Tibial nerve (tissue), 4 donors: ENCODE data around the gene STARD8. TPM values are rescaled to one million over a fixed set of nuclear protein-coding genes. Genes with fewer than 3 reads are reported as not detected.

ENCODE experiments used
- DNase-seq, 2 donors: peaks; one replicate each; pipeline ENCODE4 v3.0.0-alpha.2; 2019; ENCODE audit warnings: low spot score in 2 of 2
- H3K27ac ChIP-seq, 4 donors: fragments of 200-600 bp; sonication (generic) in 3 of 4; one replicate each; pipeline ENCODE4 v1.5.1; 2017 to 2019; ENCODE audit warnings: mild to moderate bottlenecking in 1 of 4
- H3K27me3 ChIP-seq, 2 donors: fragments of 200-600 bp; sonication (generic) in 1 of 2; one replicate each; pipeline versions ENCODE4 v1.5.1 to v1.6.0; 2017 to 2019
- H3K36me3 ChIP-seq, 3 donors: fragments of 200-600 bp; sonication (generic); one replicate each; pipeline ENCODE4 v1.5.1; 2018 to 2019
- H3K4me1 ChIP-seq, 4 donors: fragments of 200-600 bp; sonication (generic) in 3 of 4; one replicate each; pipeline ENCODE4 v1.5.1; 2017 to 2019
- H3K4me3 ChIP-seq, 4 donors: fragments of 200-600 bp; sonication (generic) in 3 of 4; one replicate each; pipeline ENCODE4 v1.5.1; 2017 to 2019; ENCODE audit warnings: mild to moderate bottlenecking in 1 of 4, moderate library complexity in 1 of 4
- H3K9me3 ChIP-seq, 4 donors: fragments of 200-600 bp; sonication (generic) in 3 of 4; one replicate each; pipeline ENCODE4 v1.5.1; 2017 to 2019
- CTCF ChIP-seq, 5 experiments: fragments of 200-600 bp in 3 of 5; fragments of 450-650 bp in 2 of 5; sonication (generic) in 3 of 5; IDR thresholded peaks; one replicate each; pipeline ENCODE4 v1.5.1; 2016 to 2019; ENCODE audit warnings: antibody characterized with exemption in 5 of 5, mild to moderate bottlenecking in 3 of 5, moderate library complexity in 2 of 5
- EP300 ChIP-seq, 2 donors: sonication (generic); formaldehyde crosslinking; IDR thresholded peaks; one replicate each; pipeline ENCODE4 v1.6.1; 2017; ENCODE audit warnings: antibody characterized with exemption in 2 of 2, mild to moderate bottlenecking in 1 of 2
- POLR2A ChIP-seq, 2 donors: fragments of 450-650 bp; IDR thresholded peaks; one replicate each; pipeline ENCODE4 v1.6.1; 2017; ENCODE audit warnings: antibody characterized with exemption in 2 of 2, mild to moderate bottlenecking in 2 of 2, moderate library complexity in 2 of 2
- WGBS, 2 donors: methylation state at CpG; one replicate each; pipeline ENCODE4 v1.1.5; 2018; 5-methylcytosine and 5-hydroxymethylcytosine counted together
- small RNA-seq: library from RNA; depleted of rRNA; stranded (forward); fragments of <200 nt; gene quantifications from one replicate; pipeline ENCODE3, GENCODE V24; 2016
- total RNA-seq, 4 donors: library from RNA; depleted of rRNA; stranded (reverse); fragments of >200 nt; gene quantifications; one replicate each; pipeline ENCODE4 v1.1.0, GENCODE V29; 2016

Gene STARD8
- total RNA-seq, 4 donors from 2014 or later = 20.7 to 30.8 (median 22.0) TPM

- peak overlapping the region in 2 of 4 donors; percentile 39 to 62 for H3K27ac ChIP-seq
- no peak for TF ChIP-seq EP300 (IDR thresholded peaks at IDR 0.05)
- no peak for TF ChIP-seq POLR2A (IDR thresholded peaks at IDR 0.05)
- no peak for TF ChIP-seq CTCF (IDR thresholded peaks at IDR 0.05)
- no peak overlapping the region for H3K4me3 ChIP-seq
- peaks cover 0 to 18% (median 0%) of the 10 kb centered on the region in 4 donors for H3K4me1 ChIP-seq
- WGBS, 2 donors = 72 to 84% methylated on average over 2 of the region's 2 CpGs
- no peaks in the 10 kb centered on the region for H3K9me3 ChIP-seq
- DNase-seq = no peak
- H3K36me3 ChIP-seq = no peaks in the 10 kb centered on the region
- peaks cover 0 to 3% of the 10 kb centered on the region in 2 donors for H3K27me3 ChIP-seq
These were observed 113.6 kb downstream of the STARD8 start for GRCh38 chrX:68761086-68761485.

- no peak for TF ChIP-seq CTCF (IDR thresholded peaks at IDR 0.05)
- no peak for TF ChIP-seq POLR2A (IDR thresholded peaks at IDR 0.05)
- peak in 1 of 2 donors; percentile 24 for TF ChIP-seq EP300 (IDR thresholded peaks at IDR 0.05)
- H3K4me3 ChIP-seq = no peak overlapping the region
- H3K4me1 ChIP-seq = peaks cover 0 to 9% (median 0%) of the 10 kb centered on the region in 4 donors
- no peaks in the 10 kb centered on the region for H3K9me3 ChIP-seq
- peak; percentile 15 to 22 for DNase-seq
- no peaks in the 10 kb centered on the region for H3K36me3 ChIP-seq
- peak overlapping the region in 1 of 4 donors; percentile 75 for H3K27ac ChIP-seq
- H3K27me3 ChIP-seq = peaks cover 0 to 3% of the 10 kb centered on the region in 2 donors
These were observed 115.3 kb downstream of the STARD8 start for GRCh38 chrX:68762766-68763165.

- Histone ChIP-seq H3K27ac (peak overlapping the region in 3 of 4 donors; percentile 26 to 75 (median 53)), H3K4me3 (no peak overlapping the region), H3K36me3 (no peaks in the 10 kb centered on the region), H3K9me3 (no peaks in the 10 kb centered on the region), H3K4me1 (peaks cover 0 to 9% (median 0%) of the 10 kb centered on the region in 4 donors), H3K27me3 (peaks cover 0 to 3% of the 10 kb centered on the region in 2 donors)
- TF ChIP-seq CTCF (IDR thresholded peaks at IDR 0.05) = no peak
- WGBS, 2 donors = 78 to 83% methylated on average over 4 of the region's 4 CpGs
- DNase-seq = no peak
These were observed 116.0 kb downstream of the STARD8 start for GRCh38 chrX:68763481-68763880.

Small RNA genes lying within 50 kb of the gene (small RNA-seq; reads per million reads assigned to genes)
- not detected for gene COX6CP12

Other genes with a start within 250 kb of the STARD8 start
- 10 to 100 TPM; 13.2 to 27.1 (median 20.5) TPM for gene OPHN1, start 214.2 kb upstream of the STARD8 start, total RNA-seq
- gene YIPF6, start 148.6 kb upstream of the STARD8 start, total RNA-seq = 10 to 100 TPM; 22.5 to 25.5 (median 24.3) TPM
- 100 to 1,000 TPM in 2 of 4 donors, 10 to 100 TPM in 2; 74.4 to 127 (median 106) TPM for gene EFNB1, start 181.4 kb downstream of the STARD8 start, total RNA-seq